Spleen (tissue), 7 donors: ENCODE results near the gene TCAF2.
"Not testable (repeated sequence)": the region's sequence is repeated elsewhere in the genome, so short reads cannot be mapped to it uniquely, and the experiment has no call there.

Experiments
- POLR2A ChIP-seq, 3 donors: fragments of 450-650 bp; IDR thresholded peaks; one replicate each; pipeline ENCODE4 v1.5.1; 2017; ENCODE audit warnings: antibody characterized with exemption in 3 of 3, mild to moderate bottlenecking in 1 of 3
- POLR2AphosphoS5 ChIP-seq, 3 donors: sonication (generic); formaldehyde crosslinking; IDR thresholded peaks; one replicate each; pipeline ENCODE4 v1.5.1; 2017; ENCODE audit warnings: antibody characterized with exemption in 3 of 3
- TF ChIP-seq, protein P1 (sequence below), 11 experiments: fragments of 200-600 bp in 7 of 11; fragments of 450-650 bp in 4 of 11; sonication (generic) in 4 of 11; IDR thresholded peaks in 8 of 11; conservative IDR thresholded peaks in 3 of 11; 1 replicate in 7 of 11; 2 replicates in 4 of 11; pipeline versions ENCODE4 v1.4.0 to v1.8.0; 2016 to 2021; ENCODE audit warnings: antibody characterized with exemption in 11 of 11, inconsistent platforms in 4 of 11, mild to moderate bottlenecking in 1 of 11
- donor health status: DM: no; HTN: no; CAD: no; lungs with moderate emphysema.
- donor health status: DM: no; HTN: no; CAD: no.
- donor health status: DM: no; HTN: no; CAD: no.

DNA sequence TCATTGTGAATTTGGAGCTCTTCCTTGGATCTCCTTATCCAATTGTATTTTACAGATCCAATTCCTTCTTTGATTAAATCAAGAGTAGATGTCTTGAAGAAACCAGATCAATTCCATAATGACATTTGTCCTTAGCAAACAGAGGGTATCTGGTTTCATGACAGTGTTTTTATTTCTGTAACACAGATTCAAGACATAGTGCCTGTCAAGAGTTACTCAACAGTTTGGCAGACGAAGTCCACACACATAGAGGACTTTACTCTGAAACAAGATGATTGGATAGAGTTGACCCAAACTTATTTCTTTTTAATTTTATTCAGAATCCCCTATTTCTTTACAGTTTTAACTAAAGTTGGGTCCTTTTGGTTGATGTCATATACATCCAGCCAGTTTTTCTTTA is 14.7 kb upstream of the TCAF2 start:
- TF ChIP-seq, protein P1, sequence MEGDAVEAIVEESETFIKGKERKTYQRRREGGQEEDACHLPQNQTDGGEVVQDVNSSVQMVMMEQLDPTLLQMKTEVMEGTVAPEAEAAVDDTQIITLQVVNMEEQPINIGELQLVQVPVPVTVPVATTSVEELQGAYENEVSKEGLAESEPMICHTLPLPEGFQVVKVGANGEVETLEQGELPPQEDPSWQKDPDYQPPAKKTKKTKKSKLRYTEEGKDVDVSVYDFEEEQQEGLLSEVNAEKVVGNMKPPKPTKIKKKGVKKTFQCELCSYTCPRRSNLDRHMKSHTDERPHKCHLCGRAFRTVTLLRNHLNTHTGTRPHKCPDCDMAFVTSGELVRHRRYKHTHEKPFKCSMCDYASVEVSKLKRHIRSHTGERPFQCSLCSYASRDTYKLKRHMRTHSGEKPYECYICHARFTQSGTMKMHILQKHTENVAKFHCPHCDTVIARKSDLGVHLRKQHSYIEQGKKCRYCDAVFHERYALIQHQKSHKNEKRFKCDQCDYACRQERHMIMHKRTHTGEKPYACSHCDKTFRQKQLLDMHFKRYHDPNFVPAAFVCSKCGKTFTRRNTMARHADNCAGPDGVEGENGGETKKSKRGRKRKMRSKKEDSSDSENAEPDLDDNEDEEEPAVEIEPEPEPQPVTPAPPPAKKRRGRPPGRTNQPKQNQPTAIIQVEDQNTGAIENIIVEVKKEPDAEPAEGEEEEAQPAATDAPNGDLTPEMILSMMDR (IDR thresholded peaks at IDR 0.05 in 8 of 11, conservative IDR thresholded peaks at IDR 0.05 in 3 of 11), result not testable (repeated sequence)
- TF ChIP-seq POLR2A, POLR2AphosphoS5 (IDR thresholded peaks at IDR 0.05): not testable (repeated sequence)
